22Rv1 (cell line): ENCODE results near the gene CDAN1.

Source experiments
- CTCF ChIP-seq: fragments of 450-650 bp; IDR thresholded peaks from 2 replicates; pipeline ENCODE4 v1.5.1; 2017; ENCODE audit warnings: mild to moderate bottlenecking
- ZFX ChIP-seq: fragments of 450-650 bp; IDR thresholded peaks from 2 replicates; pipeline ENCODE4 v1.6.1; 2017; ENCODE audit warnings: antibody characterized with exemption, borderline replicate concordance

- TF ChIP-seq CTCF (no peak), ZFX (no peak)
Measured at GRCh38 chr15:42674472-42674871, 62.5 kb downstream of the CDAN1 start.
